GM19023 (cell line): ENCODE measurements around the gene TARS2.
A peak's percentile ranks its signal among the peaks of the same experiment; 100 is the strongest.

Source experiments
- ATAC-seq: cut with Tn5 transposase; IDR thresholded peaks from one replicate; pipeline ENCODE4 v1.9.1; 2021; ENCODE audit warnings: mild to moderate bottlenecking, moderate library complexity; ENCODE audit not compliant: unreplicated experiment

Gene TARS2

GRCh38 chr1:150536836-150537731 lies 49.9 kb downstream of the TARS2 start:
- no peak for ATAC-seq

- ATAC-seq: no peak
Observed at GRCh38 chr1:150537732-150538684, 50.8 kb downstream of the TARS2 start.

GRCh38 chr1:150543500-150544143 lies 56.4 kb downstream of the TARS2 start:
- ATAC-seq: no peak

GRCh38 chr1:150544204-150544603 lies 57.0 kb downstream of the TARS2 start:
- no peak for ATAC-seq

GRCh38 chr1:150545486-150546032 lies 58.3 kb downstream of the TARS2 start:
- no peak for ATAC-seq

- no peak for ATAC-seq
Observed at GRCh38 chr1:150546294-150546937, 59.2 kb downstream of the TARS2 start.

- ATAC-seq: no peak
Observed at GRCh38 chr1:150548324-150548631, 61.1 kb downstream of the TARS2 start.

GRCh38 chr1:150548632-150549495 lies 61.6 kb downstream of the TARS2 start, which contains the start of gene ADAMTSL4:
TSS of gene ADAMTSL4 (plus strand) at chr1:150549408. CDS start at chr1:150552289, 2,881 bp downstream.
- peak; percentile 48 for ATAC-seq

- ATAC-seq: no peak
Observed at GRCh38 chr1:150549496-150550221, 62.4 kb downstream of the TARS2 start.

- no peak for ATAC-seq
Observed at GRCh38 chr1:150550222-150551050, 63.2 kb downstream of the TARS2 start.

GRCh38 chr1:150551051-150551783 lies 64.0 kb downstream of the TARS2 start:
- ATAC-seq: no peak

GRCh38 chr1:150551784-150552127 lies 64.5 kb downstream of the TARS2 start:
- ATAC-seq: no peak

GRCh38 chr1:150552128-150552910 lies 65.1 kb downstream of the TARS2 start:
- ATAC-seq: no peak

- ATAC-seq: no peak
Observed at GRCh38 chr1:150552911-150553289, 65.7 kb downstream of the TARS2 start.

- no peak for ATAC-seq
Observed at GRCh38 chr1:150553392-150554085, 66.3 kb downstream of the TARS2 start.

- no peak for ATAC-seq
Observed at GRCh38 chr1:150554086-150554452, 66.8 kb downstream of the TARS2 start.
